GM10266 (cell line): ENCODE measurements around the gene OTOP2.

Experiments used
- DNase-seq: peaks from one replicate; pipeline ENCODE4 v3.0.0; 2012; ENCODE audit errors: extremely low spot score
- TF ChIP-seq, protein P1 (sequence below): IDR thresholded peaks from 2 replicates; pipeline ENCODE4 v1.5.1; 2012; ENCODE audit warnings: mild to moderate bottlenecking, low read depth; ENCODE audit not compliant: control insufficient read depth, insufficient read depth; ENCODE audit errors: missing control alignments

The OTOP2 gene

DNA sequence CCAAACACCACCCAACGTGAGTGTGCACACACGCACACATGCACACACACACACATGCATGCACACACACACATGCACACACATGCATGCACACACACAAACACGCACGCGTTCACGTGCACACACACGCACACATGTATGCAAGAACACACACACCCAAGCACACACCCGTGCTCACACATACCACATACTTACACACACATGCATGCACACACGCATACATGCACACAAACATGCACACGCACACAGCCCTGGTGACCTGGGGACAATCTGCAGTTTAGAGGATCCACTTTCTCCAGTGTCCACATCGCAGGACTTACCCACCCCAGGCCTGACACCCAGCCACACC is 7.2 kb upstream of the OTOP2 start:
- TF ChIP-seq, protein P1, sequence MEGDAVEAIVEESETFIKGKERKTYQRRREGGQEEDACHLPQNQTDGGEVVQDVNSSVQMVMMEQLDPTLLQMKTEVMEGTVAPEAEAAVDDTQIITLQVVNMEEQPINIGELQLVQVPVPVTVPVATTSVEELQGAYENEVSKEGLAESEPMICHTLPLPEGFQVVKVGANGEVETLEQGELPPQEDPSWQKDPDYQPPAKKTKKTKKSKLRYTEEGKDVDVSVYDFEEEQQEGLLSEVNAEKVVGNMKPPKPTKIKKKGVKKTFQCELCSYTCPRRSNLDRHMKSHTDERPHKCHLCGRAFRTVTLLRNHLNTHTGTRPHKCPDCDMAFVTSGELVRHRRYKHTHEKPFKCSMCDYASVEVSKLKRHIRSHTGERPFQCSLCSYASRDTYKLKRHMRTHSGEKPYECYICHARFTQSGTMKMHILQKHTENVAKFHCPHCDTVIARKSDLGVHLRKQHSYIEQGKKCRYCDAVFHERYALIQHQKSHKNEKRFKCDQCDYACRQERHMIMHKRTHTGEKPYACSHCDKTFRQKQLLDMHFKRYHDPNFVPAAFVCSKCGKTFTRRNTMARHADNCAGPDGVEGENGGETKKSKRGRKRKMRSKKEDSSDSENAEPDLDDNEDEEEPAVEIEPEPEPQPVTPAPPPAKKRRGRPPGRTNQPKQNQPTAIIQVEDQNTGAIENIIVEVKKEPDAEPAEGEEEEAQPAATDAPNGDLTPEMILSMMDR: no peak
- no peak for DNase-seq

DNA sequence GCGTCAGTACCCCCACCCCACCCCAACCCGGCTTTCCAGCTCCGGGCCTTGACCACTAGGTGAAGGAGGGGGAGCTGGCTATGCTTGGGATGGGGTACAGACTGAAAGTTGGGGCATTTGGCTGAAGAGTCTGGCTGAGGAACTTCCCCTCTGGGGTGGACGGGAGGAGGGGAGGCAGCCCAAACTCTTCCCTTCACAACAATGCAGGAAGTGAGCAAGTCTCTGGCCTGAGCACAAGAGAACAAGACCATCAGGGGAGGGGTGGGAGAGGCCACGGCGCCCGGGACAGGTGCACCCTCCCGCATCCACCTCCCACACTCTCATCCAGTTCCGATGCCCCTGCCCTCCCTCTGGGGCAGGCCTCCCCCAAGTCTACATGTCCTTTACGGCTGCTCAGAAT is 6.6 kb upstream of the OTOP2 start:
- TF ChIP-seq, protein P1: no peak
- no peak for DNase-seq

DNA sequence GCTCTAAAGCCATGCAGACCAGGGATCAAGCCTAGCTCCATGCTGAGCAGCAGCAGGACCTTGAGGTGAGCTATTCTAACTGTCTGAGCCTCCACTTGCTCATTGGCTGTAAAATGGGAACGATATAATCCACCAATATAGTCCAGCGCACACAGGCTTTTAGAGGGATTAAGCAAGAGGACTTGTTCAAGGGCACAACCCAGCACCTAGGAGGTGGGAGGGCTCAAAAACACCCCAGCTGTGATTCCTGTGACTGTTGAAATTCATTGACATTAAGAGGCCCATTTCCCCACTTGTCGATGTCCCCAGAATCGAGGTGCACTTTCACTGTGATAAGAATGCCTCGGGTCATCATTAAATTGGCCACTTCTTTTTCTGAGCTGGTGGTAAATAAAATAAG is 5.2 kb upstream of the OTOP2 start:
- TF ChIP-seq, protein P1: no peak
- DNase-seq: no peak

DNA sequence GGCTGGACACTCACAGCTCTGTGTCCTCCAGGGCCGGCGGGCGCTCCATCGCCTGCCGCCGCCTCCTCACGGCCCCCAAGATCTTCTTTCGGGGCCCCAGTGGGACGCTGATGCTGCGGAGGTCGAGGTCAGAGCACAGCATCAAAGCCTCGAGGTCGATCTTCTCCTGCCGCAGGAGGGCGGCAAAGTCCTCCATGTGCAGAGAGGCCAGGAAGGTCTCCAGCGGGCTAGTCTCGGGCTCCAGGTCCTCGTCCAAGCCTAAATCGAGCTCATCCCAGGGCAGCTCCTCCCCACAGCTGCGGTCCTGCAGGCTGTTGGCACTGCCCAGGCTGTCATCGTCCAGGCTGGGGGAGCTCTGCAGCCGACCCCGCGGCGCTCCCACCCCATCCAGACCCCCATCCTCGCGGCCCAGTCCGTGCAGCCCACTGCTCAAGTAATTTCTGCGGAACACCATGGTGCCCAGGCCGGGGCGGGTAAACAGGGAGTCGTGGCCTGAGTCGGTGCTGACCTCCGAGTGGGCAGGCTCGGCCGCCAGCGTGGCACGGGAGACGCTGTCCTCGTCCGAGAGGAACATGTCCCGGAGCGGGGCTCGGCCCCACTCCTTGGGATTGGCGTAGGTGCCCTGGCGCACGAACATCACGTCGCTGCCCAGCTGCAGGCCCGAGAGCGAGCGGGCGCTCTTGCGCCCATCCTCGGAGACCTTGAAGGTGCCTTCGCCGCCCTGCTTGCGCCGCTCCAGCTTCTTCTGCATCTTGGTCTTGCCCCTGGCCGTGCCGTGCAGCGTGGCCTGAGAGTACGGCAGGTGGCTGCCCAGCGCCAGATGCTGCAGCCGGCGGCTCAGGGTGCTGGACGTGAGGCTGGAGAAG is 4.4 kb upstream of the OTOP2 start:
- DNase-seq: no peak
- TF ChIP-seq, protein P1: peak; percentile 45

DNA sequence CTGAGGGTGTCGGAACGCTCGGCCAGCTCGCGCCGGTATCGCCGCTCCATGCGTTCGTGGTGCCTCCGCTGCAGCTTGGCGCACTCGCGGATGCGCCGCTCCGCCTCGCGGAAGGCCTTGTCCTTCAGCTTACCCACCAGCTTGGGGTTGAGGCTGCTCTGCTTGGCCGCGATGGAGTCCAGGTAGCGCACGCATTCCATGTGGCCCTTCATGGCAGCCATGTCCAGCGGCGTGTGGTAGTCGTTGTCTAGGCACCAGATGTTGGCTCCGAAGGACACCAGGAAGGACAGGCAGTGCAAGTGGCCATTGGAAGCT is 3.8 kb upstream of the OTOP2 start:
- DNase-seq: no peak
- TF ChIP-seq, protein P1: no peak

DNA sequence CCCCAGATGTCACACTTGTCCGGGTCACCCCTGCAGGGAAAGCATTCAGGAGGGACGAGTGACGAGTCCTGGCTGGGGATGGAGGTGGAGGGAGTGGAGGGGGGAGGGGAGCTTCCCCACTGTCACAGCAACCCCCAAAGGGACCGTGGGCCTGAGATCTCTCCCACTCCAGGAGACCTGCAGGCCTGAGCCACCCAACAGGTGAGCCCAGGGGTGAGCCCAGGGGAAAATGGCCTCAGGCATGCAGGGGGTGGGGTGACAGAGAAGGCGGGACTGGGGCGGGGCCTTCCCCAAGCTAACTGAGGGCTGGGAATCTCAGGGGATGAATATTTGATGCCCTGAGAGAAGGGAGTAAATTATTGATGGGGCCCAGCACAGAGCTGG is 3.4 kb upstream of the OTOP2 start:
- no peak for DNase-seq
- TF ChIP-seq, protein P1: no peak

DNA sequence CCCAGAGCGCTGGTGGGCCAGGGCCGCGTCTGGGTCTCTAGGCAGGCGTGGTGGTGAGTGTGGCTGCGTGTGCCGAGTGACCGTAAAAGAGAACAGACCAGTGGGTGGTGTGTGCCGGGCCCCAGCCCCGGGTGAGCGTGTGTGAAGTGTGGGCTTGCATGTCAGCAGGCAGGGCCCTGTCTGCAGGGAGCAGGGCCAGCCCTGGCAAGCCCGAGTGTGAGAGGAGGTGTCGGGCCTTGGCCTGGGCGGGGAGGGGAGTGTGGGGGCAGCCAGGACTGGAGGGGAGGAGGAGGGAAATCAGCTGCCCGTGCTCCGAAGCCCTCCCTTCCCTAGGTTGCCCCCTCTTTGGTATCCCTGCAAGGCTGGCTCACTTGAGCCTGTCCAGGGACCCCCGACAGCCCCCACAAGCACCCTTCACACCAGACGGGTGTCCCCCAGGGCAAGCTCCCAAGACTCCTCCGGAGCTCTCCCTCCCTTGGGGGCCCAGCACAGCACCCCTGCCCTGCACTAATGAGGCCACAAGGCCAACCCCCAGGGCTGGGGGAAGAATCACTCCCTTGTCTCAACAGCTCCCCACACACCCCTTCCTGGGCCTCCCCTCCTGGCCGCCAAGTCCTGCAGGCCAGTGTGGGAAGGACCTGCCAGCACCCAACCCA is 2.9 kb upstream of the OTOP2 start:
- DNase-seq: no peak

More for the DNA sequence above, 2.9 kb upstream of the OTOP2 start:
- TF ChIP-seq, protein P1: no peak
